Activated CD4-positive, CD25-positive, alpha-beta regulatory T cell treated with anti-CD3 and anti-CD28 coated beads, Interleukin-2, amount 50 U/mL, for 72 hours (primary cell): ENCODE measurements around the gene DAP.

Source experiments
- DNase-seq: peaks from one replicate; pipeline ENCODE4 v3.0.0; 2021

The DAP gene

DNA sequence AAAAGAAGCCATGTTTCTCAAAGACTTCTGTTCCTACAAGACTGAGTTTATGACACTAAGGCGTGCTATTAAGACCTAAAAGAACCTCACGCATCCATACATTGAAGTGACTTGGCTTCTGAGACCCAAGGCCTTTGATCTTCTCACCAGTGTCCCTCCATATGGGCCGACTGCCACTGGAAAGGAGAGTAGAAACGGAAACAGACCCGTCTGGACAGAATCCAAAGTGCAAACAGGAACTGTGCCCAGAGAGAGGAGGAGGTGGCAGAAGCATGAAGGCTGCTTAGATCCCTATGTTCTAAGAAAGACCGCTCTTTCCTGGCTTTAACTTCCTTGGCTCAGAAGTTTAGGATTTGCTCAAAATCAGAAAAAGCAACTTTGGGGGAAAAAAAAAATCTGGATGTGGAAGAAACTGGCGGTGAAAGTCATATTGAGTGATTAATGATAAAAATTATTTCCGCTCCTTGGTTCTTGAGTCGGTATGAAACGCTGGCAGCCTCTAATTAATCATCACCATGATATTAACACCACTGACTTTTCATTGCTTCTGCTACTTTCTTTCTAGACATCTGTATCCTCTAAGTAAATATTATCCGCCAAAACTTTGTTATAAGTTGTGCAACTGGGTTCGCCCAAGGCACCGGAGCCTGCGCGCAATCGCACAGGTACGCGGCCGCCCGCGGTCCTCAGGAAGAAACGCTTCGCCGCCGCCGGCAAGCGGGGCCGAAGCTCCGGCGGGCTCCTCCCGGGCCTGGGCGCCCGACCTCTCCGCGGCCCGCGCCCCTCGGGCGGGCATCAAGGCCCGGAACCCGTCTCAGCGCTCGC, 726 bp downstream of the DAP start:
- no peak for DNase-seq

DNA sequence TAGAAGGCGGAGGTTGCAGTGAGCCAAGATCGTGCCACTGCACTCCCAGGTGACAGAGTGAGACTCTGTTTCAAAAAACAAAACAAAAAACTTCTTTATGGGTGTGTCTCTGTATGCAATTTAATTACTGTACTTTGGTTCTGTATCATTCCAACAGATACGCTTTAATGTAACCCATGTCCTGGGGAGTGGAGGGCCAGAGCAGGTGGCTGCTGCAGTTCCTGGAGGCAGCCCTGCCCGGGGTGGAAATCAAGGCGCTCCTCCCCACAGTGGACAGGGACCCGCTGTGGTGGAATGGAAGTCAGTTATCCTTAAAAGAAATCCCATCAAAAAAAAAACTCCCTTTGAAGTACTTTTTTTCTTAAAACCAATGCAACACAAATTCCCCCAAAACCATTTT, 1.9 kb downstream of the DAP start:
- DNase-seq, result no peak

DNA sequence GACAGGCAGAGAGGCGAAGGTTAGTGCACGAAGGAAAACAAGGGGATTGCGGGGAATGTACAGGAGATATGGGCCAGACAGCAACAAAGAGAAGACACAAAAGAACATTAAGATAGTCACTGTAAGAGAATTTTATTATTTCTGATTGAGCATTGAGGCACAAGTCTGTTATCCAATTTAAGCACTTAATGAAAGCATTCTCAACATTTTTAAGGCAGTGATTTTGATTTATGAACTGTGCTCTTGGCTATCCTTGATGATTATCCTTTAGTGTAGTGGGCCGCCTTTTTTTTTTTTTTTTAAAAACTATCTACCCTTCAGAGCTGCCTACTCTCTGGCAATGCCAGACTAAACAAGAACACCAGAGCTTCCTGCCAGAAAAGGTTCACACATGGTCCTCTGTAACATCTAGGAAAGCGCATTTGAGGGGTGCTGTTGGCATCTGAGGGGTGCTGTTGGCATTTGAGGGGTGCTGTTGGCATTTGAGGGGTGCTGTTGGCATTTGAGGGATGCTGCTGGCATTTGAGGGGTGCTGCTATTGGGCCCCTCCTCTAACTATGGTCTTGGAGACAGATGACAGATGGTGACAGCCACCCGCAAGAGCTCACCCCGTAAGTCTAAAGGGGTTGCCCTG, 3.0 kb downstream of the DAP start:
- no peak for DNase-seq

DNA sequence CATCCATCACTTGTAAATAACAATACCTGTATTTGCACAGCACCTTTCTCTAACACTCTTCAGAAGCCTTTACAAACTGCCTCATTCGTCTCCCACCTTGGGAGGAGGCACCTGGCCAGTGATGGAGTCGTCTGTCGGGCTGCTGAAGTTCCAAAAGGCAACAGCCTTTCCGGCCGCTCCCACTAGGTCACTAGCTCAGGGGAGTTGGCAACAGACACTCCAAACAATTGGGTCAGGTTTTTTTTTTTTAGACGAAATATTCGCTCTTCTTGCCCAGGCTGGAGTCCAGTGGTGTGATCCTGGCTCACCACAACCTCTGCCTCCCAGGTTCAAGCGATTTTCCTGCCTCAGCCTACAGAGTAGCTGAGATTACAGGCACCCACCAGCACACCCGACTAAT, 4.0 kb downstream of the DAP start:
- no peak for DNase-seq

DNA sequence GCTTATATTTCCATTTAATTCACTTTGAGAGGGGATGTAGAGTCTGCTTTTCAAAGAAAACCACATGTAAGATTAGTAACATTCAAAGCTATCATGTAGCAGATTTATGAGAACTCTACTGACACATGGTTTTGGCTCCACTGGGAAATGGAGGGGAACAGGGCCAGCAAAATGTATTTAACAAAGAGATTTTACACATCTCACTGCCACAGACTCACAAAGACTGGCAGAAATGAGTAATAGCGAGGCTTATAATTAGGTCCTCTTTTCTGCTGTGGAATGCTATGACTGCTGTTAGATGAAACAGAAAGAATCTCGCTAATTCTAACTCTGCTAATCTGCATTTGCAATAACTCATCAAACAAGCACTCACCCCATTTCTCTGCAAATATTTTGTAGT, 4.5 kb downstream of the DAP start:
- no peak for DNase-seq

DNA sequence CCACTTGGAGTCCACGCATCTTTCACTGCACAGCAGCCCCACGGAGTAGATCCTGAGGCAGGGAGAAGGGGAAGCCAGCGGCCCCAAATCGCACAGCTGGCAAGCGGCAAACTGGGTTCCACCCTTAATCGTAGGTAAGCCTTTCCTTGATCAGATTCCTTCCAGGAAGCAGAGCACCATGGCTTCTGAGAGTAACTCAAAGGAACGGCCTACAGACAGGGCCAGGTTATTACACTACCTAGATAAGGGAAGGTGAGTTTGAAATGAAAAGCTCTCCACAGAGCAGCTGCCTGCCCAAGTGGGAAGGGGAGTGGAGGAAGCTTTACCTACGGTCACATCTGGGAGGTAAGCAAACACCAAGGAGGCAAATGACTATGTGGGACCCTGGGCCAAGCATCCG, 7.9 kb downstream of the DAP start:
- DNase-seq, result no peak

DNA sequence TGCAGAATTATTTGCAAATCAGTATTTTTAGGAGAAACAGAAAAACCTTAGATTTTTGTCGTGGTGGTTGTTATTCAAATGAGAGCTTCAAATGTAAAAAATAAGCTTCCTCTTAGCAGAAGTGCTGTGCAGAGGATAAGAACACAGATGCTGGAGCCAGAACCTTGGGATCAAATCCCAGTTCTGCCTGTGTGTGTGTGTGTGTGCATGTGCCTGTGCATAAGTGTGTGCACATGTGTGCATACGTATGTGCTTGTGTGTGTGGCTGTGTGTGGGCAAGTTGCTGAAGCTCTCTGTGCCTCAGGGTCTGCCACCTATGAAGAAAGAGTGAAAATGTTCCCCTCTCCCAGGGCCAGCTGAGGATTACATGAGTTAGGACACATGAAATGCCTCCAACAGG, 8.6 kb downstream of the DAP start:
- DNase-seq, result no peak

DNA sequence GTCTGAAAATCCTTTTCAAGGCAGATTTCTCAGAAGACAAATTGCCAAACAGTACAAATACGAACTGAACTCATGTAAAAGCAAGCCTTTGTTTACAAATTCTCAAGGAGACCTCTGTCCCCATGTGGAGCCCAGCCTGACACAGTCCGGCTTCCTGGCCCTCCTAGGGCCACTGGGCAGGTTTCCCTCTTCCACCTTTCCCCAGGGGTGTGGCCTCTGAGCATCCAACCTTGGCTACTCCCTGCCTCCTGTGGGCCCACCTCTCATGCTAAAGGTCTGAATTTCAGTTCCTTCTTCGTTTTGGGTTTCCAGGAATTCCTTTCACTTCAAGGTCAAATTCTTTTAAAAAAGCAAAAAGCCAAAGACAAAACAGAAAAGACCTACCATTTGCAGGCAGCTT, 10.1 kb downstream of the DAP start:
- no peak for DNase-seq

DNA sequence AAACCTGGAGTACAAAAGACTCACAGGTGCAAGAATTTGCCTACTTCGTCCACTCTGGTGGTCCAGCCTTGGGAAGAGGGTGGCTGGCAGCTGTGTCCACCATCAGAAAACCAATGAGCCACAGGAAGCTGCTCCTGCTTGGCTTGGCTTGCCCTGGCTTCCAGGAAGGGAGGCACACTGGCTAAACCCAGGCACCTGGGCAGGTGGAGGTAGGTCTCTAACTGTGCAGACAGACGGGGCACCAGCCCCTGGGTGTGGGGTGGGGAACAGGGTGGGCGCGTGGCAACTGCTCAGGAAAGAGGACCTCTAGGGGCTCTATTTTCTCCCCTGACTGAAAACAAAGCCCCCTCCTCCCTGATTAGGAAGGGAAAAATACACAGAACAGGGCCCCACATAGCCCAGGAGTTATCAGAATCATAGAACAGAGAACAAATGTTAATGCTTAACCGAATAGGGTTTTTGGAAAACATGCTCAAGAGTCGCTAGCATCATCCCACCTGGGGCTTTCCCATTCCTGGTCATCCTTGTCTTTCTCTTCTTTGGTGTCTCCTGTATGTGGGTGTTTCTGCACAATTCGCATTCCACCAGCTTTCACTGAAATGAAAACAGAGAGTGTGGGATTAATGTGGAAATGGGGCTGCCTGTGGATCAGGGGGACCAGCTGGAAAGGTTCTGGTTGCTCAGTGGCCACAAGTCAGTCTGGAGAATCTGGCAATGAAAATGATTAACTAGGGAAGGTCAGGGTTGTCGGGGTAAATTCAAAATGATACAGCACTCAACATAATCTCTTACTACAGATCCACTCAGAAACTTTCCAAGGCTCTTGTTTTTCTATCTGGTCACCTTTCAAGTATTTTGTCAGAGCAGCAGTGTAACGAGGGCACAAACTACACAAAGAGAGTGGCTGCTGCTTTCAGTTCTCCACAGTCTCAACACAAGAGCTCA, 13.1 kb downstream of the DAP start:
- DNase-seq, result no peak

DNA sequence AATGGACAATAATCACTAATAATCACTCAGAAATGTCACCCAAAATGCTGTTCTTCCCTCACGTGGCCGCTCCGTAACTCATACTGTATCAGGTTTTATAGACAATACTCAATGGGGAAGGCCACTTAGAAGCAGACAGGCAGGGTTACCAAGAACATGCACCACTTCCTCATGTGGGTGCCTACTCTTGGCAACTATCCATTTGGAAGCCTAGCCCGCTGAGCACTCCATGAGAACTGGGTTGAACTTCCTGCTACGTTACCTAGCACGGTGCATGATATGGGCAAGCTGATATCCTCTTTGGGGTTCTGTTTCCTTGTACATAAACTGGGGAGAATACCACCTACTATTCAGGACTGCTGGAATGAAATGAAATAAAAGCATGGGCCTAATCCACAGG, 14.3 kb downstream of the DAP start:
- DNase-seq, result no peak

DNA sequence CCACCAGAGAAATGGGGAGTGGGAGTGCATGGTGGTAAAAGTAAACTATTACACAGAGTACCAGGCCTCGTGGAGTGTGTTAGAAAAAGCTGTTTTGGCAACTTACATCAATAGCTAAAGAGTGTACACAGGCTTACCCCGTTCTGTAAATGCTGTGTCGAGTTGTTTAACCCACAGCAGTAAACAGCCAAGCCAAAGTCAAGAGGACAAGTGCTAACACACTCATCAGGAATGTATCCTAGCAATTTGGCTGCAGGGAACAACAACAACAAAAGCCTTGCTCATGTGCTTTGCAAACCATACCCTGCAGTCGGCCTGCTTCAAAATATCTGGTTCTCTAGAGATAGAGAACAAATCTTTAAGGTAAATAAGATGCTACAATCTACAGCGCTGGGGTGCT, 15.9 kb downstream of the DAP start:
- DNase-seq, result no peak

DNA sequence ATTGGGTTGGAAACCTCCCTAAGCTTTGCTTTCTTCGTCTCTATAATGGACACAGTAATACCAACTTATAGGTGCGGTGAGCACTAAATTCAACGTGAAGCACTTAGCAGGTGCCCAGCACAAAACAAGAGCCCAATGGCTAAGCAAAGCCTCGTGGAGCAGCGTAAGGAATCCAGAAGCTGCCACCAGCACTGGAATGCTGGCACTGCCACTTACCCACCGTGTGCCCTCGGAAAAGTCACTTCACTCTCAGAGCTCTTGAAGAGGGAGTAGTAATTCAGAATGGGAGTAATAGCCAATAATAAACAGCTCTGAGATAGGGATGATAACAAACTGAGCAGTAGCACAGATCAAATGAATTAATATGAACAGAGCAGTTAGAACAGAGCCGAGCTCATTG, 16.4 kb downstream of the DAP start:
- no peak for DNase-seq

DNA sequence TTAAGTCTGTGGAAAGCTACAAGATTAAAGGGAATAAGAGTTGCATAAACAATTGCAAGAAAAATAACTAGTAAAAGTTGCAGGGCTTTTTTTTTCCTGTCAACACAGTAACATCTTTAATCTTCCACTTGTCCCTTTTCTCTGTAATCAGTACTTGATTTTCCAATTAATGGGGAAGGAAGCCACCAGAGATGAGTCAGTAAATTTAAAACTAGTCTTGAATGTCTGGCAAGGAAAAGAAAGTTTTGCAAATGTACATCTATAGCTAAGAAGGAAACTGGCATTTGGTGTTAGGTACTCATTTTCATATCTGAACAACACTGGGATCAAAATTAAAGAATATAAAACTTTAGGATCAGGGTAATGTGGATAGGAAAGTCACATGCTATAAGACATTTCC, 17.1 kb downstream of the DAP start:
- DNase-seq, result no peak

DNA sequence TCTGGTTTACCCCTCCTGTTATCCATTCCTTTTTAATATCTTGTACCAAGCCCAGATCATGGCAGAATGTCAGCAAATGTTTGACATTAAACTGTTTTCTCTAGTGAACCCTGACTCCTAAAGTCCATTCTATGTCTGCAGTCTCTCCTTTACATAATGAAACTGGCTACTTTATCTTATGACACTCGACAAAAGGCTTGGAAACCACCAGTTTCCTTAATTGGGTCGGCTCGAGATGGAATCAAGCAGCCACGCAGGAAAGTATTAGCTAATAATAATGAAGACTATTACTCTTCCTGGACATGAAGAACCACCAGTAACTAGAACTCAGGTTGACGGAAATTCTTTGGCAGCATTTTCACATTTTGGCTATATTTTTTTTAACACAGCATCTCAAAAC, 17.5 kb downstream of the DAP start:
- DNase-seq, result no peak

DNA sequence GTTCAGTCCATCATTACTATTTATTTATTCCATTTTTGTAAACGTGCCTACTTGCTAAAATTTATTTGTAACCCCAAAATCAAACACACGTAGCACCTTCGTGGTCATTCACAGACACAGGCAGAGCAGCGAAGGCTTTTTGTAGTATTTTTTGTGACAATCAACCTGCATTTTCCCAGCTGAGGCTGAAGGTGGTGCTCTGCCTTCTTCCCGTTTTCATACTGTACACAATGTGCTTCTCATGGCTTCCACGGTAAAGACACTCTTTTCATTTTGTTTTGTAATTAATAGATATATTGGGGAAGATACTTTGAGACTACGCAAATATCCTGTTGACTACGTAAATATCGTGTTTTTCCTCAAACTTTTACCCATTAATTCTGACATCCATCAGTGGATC, 19.4 kb downstream of the DAP start:
- no peak for DNase-seq

DNA sequence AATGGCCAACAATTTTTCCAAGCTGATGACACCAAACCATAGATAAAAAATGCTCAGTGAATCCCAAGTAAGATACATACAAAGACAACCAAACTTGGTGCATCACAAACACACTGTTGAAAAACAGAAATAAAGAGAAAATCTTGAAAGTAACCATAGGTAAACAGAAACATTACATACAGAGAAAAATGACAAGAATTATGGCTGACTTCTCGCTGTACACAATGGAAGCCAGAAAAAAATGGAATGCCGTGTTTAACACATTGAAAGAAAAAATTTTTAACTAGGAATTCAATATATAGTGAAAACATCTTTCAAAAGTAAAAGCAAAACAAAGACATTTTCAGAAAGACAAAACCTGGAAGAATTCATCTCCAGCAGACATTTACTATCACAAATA, 20.6 kb downstream of the DAP start:
- no peak for DNase-seq

DNA sequence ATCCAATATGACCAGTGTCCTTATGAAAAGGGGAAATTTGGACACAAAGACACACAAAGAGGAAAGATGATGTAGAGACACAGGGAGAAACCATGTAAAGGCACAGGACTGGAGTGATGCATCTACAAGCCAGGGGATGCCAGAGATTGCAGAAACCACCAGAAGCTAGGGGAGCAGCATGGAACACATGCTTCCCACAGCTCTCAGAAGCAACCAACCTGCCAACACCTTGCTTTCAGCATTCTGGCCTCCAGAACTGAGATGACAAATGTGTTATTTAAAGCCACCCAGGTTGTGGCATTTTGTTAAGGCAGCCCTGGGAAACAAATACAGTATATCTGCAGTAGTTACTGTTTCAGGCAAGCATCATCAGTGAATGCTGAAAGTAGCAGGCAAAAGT, 23.2 kb downstream of the DAP start:
- DNase-seq, result no peak

DNA sequence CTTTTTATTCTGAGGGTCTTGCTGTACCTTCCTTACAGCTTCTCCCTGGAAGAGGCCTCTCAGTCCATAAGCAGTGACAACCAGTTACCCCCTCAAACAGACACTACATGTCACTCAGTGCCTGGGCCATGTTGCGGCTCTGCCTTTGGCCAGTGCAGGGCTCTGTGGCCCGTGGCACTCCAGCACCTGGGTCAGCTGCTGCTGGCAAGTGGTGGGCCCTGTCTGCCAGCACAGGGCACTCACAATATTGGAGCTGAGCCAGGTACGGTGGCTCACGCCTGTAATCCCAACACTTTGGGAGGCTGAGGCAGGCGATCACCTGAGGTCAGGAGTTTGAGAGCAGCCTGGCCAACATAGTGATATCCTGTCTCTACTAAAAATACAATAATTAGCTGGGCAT, 24.2 kb downstream of the DAP start:
- no peak for DNase-seq

DNA sequence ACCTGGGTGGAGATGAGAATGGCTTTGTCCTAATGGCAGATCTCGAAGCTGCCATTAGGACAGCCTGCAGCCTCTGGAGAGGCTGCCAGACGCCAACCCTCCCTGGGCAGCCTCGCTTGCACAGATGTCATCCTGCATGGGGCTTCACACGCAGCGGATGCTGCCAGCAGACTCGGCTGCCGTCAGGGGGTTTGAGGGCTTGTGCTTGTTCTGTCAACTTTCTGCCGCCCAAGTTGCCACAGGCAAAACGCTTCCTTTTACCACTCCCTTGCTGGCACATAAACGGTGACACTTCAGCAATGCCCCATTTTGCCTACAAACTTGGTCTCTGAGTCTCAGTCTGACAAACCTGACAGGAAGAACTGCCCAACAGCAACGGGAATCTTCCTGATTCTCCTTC, 24.7 kb downstream of the DAP start:
- no peak for DNase-seq

DNA sequence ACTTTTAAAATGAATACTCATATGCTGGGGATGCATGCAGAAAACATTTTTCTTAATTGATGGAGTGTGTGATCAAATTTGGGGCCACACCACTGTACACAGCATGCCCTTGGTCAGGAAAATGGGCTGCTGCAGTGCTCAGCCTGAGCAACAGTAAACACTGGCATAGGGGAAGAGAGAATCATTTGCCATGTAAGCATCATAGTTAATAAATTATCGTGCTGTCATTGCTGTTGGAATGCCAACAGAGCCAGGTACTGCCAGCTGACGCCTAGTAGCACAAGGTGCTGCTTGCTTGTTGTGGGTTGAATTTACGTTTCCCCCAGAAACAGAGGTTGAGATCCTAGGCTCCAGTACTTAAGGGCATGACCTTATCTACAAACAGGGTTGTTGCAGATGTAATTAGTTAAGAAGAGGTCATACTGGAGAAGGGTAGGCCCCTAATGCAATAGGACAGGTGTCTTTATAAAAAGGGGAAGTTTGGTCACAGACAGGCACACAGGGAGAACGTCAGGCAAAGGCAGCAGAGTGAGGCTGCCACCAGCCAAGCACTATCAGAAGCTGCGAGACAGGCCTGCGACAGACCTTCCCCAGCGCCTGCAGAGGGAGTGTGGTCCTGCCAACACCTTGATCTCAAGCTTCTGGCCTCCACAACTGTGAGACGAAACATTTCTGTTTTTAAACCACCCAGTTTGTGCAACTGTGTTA, 25.3 kb downstream of the DAP start:
- DNase-seq, result no peak

DNA sequence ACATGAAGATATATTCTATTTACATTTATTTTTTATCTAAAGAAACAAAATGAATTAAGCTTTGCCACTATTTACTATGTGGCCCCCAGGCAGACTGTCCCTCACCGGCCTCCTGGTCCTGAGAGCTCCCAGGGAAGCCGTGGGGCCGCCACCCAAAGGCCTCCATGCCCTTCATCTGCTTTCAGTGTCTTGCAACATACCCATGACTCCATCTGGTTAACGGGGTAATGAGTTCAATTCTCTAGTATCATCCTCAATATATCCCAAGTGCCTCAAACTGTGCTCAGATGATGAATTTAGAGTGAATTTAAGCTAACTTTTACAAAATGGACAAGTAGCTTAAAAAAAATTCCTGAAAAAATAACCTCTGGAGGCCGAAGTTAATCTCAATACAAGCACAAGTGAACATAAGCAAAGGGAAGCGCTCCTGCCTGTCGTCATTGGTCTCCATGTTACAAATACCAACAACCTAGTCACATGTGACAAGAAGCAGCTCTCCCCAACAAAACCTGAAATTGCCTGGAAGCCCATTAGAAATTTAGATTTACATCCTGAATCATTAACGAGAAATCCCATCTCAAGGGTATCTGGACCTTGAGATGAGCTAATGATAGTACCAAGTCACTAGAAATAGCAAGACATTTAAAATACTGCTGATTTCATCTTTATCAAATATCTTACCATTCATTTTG, 26.1 kb downstream of the DAP start:
- no peak for DNase-seq

DNA sequence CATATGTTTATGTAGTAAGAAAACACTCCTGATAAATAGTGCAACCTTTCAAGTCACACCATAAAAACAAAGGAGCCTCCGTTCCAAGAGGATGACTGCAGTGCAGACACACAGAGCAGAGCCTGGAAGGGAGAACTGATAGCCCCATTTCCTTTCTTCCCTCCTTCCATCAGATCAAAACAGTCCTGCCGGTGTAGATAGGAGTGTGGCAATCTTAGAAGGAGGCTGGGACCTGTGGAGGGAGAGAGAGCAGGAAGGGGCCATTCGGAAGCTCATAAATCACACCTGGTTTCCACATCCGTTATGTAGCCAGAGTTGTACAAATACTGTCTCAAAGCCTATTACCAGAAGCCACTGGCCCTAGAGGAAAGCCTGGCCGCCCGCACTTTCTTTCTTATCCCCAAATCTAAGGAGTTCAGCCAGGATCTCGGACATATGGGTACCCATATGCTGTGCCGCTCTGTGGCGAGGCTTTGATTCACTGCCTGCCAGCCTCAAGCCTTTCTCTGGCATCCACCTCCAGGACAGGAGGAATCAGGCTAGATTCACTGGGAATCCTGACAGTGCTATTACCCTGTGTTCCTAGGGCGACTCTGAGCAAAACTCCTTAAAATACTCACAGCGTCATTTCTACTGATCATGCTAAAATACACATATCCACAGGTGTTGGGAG, 26.9 kb downstream of the DAP start:
- DNase-seq, result no peak
